ENCODE measurements around the gene EEFSEC. TPM values are rescaled to one million over a fixed set of nuclear protein-coding genes. Genes with fewer than 3 reads are reported as not detected.

The EEFSEC gene
- total and polyA plus RNA-seq, 11 donors = 17.5 to 48.0 (median 22.5) TPM

- intact Hi-C loops (cut with DNase I) = loop anchor here in 1 of 10 donors (10.0 kb wide), 1 partner anchor 147 kb away; no protein-coding TSS in a partner anchor
- no peak for ATAC-seq
Observed at GRCh38 chr3:128247666-128248409, 94.6 kb downstream of the EEFSEC start.

DNA sequence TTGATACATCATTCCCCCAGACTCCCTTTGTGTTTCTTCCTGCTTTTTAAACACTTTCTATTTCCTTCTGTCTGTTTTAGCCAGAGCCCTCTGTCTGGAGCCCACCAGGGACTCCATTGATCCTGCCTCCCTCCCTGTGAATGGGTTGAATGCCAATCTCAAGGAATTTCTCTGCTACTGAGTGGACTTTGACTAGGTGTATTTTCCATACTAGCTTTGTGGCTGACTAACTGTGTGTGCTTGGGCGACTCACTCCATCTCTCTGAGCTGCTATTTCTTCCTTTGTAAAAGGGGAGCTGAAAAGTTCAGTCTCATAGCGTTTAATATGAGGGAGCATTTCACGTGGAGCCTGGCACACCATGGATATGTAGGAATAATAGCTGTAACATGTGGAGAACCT lies 98.8 kb downstream of the EEFSEC start:
- H3K27me3 ChIP-seq = no peaks in the 10 kb centered on the region
- peaks cover 0 to 22% (median 2%) of the 10 kb centered on the region in 12 donors for H3K4me1 ChIP-seq
- H3K36me3 ChIP-seq = peaks cover 0 to 23% (median 11%) of the 10 kb centered on the region in 9 donors
- no peak for DNase-seq
- H3K4me3 ChIP-seq = no peak overlapping the region
- TF ChIP-seq POLR2A (IDR thresholded peaks at IDR 0.05) = no peak
- TF ChIP-seq, protein P1, sequence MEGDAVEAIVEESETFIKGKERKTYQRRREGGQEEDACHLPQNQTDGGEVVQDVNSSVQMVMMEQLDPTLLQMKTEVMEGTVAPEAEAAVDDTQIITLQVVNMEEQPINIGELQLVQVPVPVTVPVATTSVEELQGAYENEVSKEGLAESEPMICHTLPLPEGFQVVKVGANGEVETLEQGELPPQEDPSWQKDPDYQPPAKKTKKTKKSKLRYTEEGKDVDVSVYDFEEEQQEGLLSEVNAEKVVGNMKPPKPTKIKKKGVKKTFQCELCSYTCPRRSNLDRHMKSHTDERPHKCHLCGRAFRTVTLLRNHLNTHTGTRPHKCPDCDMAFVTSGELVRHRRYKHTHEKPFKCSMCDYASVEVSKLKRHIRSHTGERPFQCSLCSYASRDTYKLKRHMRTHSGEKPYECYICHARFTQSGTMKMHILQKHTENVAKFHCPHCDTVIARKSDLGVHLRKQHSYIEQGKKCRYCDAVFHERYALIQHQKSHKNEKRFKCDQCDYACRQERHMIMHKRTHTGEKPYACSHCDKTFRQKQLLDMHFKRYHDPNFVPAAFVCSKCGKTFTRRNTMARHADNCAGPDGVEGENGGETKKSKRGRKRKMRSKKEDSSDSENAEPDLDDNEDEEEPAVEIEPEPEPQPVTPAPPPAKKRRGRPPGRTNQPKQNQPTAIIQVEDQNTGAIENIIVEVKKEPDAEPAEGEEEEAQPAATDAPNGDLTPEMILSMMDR (IDR thresholded peaks at IDR 0.05) = no peak
- 92 to 95% (median 94%) methylated on average over 3 of the region's 3 CpGs for WGBS, 4 donors
- no peak overlapping the region for H3K27ac ChIP-seq
- H3K9me3 ChIP-seq = peaks cover 0 to 5% (median 0%) of the 10 kb centered on the region in 12 donors
- no peak for ATAC-seq
- intact Hi-C loops (cut with DNase I) = no loop called here

More at GRCh38 chr3:128247666-128248409, 94.6 kb downstream of the EEFSEC start:
- Histone ChIP-seq H3K27me3 (no peaks in the 10 kb centered on the region), H3K4me3 (no peak overlapping the region), H3K27ac (no peak overlapping the region), H3K4me1 (peaks cover 0 to 8% (median 0%) of the 10 kb centered on the region in 12 donors), H3K9me3 (peaks cover 0 to 5% (median 0%) of the 10 kb centered on the region in 12 donors), H3K36me3 (peaks cover 0 to 27% (median 15%) of the 10 kb centered on the region in 9 donors)
- WGBS, 4 donors = 78 to 88% (median 84%) methylated on average over 6 of the region's 6 CpGs
- no peak for DNase-seq
- TF ChIP-seq POLR2A (IDR thresholded peaks at IDR 0.05) = no peak

DNA sequence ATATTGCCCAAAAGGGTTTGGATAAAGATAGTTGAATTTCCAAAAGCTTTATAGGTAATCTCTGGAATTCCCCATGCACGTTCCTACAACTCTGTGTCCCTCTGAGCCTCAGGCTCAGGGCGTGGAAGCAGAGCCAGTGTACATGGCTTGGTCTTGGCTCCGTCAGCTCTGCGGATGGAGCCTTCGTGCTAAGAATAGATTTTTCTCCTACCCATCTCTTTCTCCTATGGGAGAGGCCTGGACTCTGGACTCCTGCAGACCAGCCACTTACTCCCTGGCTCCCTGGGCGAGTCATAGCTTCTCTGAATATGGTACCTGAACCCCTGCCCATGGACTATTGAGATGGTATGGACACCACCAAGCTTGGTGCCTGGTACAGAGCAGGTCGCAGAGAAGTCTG lies 99.9 kb downstream of the EEFSEC start:
- TF ChIP-seq POLR2A (IDR thresholded peaks at IDR 0.05) = no peak
- Histone ChIP-seq H3K9me3 (peaks cover 0 to 5% (median 0%) of the 10 kb centered on the region in 12 donors), H3K27ac (peak overlapping the region in 3 of 12 donors; percentile 1 to 38 (median 29)), H3K27me3 (no peaks in the 10 kb centered on the region), H3K4me1 (peaks cover 0 to 22% (median 2%) of the 10 kb centered on the region in 12 donors), H3K4me3 (no peak overlapping the region), H3K36me3 (peaks cover 0 to 12% (median 1%) of the 10 kb centered on the region in 9 donors)
- DNase-seq (peak in 2 of 5 donors; percentile 44 to 47), ATAC-seq (peak; percentile 89 to 96 (median 93))
- intact Hi-C loops (cut with DNase I) = no loop called here
- WGBS, 4 donors = 59 to 62% (median 61%) methylated on average over 7 of the region's 7 CpGs

GRCh38 chr3:128254066-128254590 lies 100.8 kb downstream of the EEFSEC start:
- 90 to 98% (median 96%) methylated on average over 7 of the region's 7 CpGs for WGBS, 4 donors
- H3K4me1 ChIP-seq = peaks cover 0 to 22% (median 2%) of the 10 kb centered on the region in 12 donors
- no peak overlapping the region for H3K4me3 ChIP-seq
- no peak for DNase-seq
- peak in 1 of 4 donors; percentile 21 for ATAC-seq
- intact Hi-C loops (cut with DNase I) = no loop called here
- no peak overlapping the region for H3K27ac ChIP-seq
- no peak for TF ChIP-seq POLR2A (IDR thresholded peaks at IDR 0.05)
- TF ChIP-seq, protein P1 (IDR thresholded peaks at IDR 0.05) = no peak
- peaks cover 0 to 11% (median 0%) of the 10 kb centered on the region in 12 donors for H3K9me3 ChIP-seq
- no peaks in the 10 kb centered on the region for H3K27me3 ChIP-seq
- peaks cover 0 to 3% (median 0%) of the 10 kb centered on the region in 9 donors for H3K36me3 ChIP-seq

- no peak overlapping the region for H3K4me3 ChIP-seq
- H3K36me3 ChIP-seq = no peaks in the 10 kb centered on the region
- intact Hi-C loops (cut with DNase I) = no loop called here
- no peak for DNase-seq
- no peaks in the 10 kb centered on the region for H3K27me3 ChIP-seq
- no peak for ATAC-seq
- H3K27ac ChIP-seq = no peak overlapping the region
- 93 to 99% (median 96%) methylated on average over 5 of the region's 5 CpGs for WGBS, 4 donors
- TF ChIP-seq, protein P1 (IDR thresholded peaks at IDR 0.05) = no peak
- no peak for TF ChIP-seq POLR2A (IDR thresholded peaks at IDR 0.05)
- peaks cover 0 to 22% (median 2%) of the 10 kb centered on the region in 12 donors for H3K4me1 ChIP-seq
- H3K9me3 ChIP-seq = peaks cover 0 to 19% (median 7%) of the 10 kb centered on the region in 12 donors
Observed at GRCh38 chr3:128254967-128255366, 101.7 kb downstream of the EEFSEC start.
